HG03139 (cell line): ENCODE measurements around the gene SUMO3.

ENCODE experiments used
- ATAC-seq: cut with Tn5 transposase; IDR thresholded peaks from one replicate; pipeline ENCODE4 v1.9.1; 2021; ENCODE audit not compliant: unreplicated experiment

Gene SUMO3

DNA sequence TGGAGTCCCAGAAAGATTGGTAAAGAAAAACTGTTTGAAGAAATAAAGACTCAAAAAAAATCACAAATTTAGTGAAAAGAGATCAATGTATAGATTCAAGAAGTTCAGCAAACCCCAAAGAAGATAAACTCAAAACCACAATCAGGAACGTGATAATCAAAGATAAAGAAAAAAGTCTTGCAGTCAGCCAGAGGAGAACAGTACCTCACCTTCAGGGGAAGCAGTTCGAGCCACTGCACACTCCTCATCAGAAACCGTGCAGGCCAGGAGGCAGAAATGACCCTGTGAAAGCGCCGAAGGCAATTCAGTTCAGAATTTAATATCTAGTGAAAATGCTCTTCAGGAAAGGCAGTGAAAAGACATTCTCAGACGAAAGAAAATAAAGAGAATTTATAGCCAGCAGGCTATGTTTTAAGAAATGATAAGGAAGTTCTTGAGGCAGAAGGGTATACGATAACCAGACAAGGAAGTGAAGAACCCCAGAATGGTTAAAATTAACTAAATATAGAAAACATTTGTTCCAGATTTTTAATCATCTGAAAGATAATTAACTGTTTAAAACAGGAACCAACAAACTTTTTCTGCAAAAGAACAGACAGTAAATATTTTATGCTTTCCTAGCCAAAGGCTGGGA is 13.5 kb upstream of the SUMO3 start:
- no peak for ATAC-seq

GRCh38 chr21:44829507-44830092 is 11.7 kb upstream of the SUMO3 start:
- ATAC-seq, result no peak

DNA sequence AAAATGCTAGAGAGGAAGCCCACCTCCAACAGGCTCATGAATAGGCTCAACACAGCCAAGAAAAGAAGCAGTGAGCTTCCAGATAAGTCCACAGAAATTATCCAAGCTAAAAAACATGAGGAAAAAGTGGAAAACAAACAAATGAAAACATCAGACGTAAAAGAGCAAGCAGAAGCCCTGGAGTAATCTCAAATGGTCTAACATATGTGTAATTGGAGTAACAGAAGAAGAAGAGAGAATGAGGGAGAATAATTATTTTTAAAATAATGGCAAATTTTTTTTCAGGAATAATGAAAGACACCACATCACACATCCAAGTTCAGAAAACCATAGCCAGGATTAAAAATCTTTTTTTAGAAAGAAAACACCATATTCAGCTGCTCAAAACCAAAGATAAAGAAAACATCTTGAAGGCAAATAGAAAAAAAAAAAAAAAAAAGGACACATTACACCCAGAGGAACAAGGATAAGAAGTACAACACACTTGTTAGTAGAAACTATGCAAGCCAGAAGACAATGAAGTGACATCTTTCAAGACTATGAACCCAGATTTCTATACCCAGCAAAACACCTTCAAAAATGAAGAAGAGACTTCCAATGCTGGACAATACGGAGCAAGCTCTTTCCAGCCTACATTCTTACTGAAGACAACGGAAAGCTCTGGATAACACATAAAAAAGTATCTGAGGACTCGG is 10.6 kb upstream of the SUMO3 start:
- no peak for ATAC-seq

DNA sequence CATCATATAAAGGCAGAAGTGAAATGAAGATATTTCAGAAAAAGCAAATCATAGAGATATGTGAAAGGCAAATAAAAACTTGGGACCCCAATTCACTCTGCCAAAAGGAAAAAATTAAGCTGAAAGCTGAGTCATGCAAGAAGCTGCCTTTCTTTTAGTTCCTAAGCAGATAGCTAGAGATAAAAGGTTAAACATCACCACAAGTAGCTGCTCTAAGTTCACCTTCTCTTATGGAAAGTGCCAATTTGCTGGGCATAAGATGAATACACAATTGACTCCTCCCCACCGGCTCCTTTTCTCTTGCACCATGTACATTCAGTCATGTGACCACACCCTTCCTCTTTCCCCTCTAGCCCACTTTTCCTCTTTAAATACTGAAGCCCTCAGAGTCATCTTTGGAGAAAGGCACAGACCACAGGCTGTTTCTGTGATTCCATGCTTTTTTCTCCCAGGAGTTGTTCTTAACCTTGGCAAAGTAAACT is 5.4 kb upstream of the SUMO3 start:
- ATAC-seq, result no peak

DNA sequence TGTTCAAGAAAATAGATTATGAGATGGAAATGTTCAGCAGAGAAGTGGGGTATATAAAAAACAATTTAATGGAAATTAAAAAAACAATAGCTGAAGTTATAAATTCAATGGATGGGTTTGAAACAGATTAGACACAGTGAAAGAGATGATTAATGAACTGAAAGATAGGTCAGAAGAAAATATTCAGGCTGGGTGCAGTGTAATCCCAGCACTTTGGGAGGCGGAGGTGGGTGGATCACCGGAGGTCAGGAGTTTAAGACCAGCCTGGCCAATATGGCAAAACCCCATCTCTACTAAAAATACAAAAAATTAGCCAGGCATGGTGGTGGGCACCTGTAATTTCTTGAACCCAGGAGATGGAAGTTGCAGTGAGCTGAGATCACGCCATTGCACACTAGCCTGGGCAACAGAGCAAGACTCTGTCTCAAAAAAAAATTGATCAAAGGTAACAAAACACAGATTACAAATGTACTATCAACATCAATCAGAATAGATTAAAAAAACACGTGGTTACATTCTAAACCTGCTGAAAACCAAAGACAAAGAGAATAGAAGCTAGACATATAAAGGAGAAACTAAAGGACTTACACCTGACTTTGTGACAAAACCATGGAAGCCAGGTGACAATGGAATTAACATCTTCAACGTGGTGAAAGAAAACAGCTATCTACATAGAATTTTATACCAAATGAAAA is 4.8 kb upstream of the SUMO3 start:
- ATAC-seq, result no peak

DNA sequence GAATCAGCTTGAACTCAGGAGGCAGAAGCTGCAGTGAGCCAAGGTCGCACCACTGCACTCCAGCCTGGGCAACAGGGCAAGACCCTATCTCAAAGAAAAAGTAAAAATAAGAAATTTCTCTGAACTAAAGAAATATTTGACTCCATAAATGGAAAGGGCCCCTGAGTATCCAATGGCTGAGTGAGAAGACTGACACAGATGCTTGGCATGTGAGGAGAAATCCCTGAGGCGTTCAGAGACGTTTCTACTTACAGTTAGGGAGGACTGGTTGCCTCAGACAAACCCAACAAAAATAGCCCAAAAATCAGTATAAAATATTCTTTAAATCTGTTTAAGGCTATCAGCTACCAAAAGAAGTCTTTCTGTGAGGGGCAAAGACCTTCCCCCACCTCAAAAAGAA is 3.0 kb upstream of the SUMO3 start:
- ATAC-seq, result no peak

- no peak for ATAC-seq
These were observed 1.7 kb upstream of the SUMO3 start for GRCh38 chr21:44819283-44820243.

GRCh38 chr21:44818640-44819011 is 764 bp upstream of the SUMO3 start:
- no peak for ATAC-seq

DNA sequence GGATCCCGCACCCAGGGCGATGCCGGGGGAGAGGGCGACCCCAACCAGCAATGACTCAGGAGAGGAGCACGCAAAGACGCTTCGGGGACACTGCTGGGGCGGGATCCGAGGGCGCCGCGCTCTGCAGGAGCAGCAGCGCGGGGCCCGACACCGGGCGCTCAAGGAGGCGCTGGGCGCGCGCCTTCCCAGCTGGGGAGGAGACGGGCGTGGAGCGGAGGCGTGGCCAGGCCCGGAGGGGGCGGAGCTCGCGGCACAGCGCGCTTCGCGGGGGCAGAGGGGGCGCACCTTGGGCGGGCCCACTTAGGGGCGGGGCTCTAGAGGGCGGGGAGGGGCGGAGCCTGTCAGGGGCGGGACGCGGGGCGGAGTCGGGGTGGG is 369 bp downstream of the SUMO3 start:
- ATAC-seq, result peak; percentile 59

- no peak for ATAC-seq
These were observed 929 bp downstream of the SUMO3 start for GRCh38 chr21:44816761-44817505.

DNA sequence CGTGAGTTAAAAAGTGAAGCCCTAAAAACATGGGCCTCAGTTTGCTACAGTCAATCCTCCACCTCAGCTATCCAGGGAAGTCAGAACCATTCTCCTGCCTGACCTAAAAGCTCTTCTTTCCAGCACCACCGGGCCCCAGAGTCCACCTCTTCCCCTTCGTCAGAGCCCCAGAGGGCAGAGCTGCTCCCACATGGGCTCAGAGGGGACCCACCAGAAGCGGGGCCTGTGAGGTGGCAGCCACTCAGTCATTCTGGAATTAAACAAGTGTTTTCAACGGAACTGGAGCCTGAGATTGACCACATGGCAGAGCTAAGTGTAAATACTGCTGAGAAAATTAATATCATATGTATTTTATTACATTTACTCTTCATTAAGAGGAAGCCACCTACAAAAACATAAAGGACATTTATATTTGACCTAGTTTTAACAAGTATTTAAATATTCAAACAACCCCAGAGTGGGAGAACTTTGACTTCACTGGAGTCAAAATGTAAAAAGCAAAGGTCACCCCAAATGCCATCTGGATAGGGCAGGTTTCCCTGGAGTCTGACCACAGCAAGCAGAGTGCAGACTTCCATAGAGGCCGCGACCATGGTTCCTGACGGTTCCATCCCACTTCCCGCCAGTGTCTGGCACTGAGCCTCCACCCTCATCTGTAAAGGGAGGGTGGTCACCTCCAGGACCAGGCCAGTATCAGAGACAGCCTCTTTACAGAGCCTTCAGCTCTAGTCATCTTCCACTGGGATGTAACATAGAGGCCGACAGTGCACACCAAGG is 1.8 kb downstream of the SUMO3 start:
- ATAC-seq, result no peak

DNA sequence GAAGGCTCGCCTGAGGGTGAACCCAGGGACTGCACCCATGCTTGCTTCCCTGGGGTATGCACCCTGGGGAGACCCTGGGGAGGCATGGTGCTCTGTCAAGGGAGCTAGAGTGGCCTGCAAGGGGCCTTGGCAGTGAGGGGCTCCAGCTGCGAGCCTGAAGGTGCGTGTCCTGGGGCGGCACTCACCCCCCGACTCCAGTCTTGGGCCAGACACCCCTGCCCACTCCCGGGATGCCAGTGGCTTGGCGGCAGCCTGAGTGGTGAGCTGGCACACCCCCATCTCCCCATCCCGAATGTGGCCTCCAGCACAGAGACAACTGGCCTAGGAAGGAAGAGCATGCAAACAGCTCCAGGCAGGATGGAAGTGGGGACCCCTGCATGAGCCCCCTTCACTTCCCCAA is 2.6 kb downstream of the SUMO3 start:
- ATAC-seq, result no peak

DNA sequence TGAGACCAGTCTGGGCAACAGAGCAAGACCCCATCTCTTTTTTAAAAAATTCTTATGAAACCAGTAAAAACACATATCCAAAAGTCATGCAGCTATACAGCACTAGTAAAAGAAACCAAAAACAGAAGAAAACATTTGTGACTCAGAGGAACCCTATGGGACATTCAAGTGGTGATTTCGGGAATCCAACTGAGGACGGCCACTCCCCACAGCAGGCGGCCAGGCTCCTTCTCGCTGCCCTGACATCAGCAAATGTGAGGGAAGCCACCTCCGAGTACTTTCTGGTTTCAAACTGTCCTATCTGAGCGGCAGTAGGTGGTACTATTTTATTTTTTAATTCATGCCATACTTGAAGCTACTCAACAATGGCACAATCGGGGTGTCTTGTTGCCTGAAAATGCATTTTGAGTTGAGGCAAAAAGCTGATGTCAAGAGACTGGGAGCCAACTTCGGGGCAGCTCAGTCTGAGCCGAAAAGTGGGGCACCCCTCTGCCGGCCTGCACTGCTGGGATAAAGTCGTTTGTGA is 3.3 kb downstream of the SUMO3 start:
- ATAC-seq, result no peak

DNA sequence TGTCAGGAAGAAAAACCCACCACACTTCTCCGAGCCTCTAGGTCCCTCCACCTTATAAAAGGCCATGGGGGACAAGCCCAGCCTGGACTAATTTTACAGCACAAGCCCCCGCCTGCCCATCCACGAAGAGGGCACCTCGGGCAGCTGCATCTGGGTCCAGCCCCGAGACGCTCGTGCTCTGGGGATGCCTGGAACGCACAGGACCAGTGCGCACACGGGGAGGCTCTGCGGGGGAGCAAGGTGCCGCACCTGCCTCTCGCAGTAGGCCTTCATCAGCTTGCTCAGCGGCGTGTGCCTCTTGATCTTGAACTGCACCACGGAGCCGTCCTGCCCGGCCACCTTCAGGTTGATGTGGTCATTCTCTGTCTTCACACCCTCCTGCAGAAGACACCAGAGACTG is 4.1 kb downstream of the SUMO3 start:
- ATAC-seq, result no peak

DNA sequence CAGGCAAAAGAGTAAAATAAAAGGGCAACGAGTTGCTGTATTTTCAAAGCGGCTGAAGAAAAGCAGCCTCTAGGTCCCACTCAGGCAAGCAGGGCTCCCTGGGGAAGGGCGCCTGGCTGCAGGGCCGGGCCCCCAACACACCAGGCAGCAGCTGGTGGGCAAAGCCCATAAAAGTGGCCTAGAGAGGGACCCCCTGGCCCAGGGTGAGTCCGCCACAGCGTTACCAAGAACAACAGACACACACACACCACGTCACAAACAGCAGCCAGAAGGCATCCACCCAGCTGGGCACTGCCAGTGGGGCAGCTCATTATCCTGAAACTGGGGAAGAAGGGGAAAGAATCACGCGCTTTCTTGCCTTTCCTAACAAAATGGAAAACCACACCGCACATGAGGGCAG is 4.7 kb downstream of the SUMO3 start:
- no peak for ATAC-seq

GRCh38 chr21:44812640-44813039 is 5.2 kb downstream of the SUMO3 start:
- ATAC-seq, result no peak

GRCh38 chr21:44810779-44811178 is 7.1 kb downstream of the SUMO3 start:
- no peak for ATAC-seq

- no peak for ATAC-seq
These were observed 12.0 kb downstream of the SUMO3 start for GRCh38 chr21:44805859-44806258.

- ATAC-seq, result no peak
These were observed 12.6 kb downstream of the SUMO3 start for GRCh38 chr21:44805226-44805625.
